GM19372 (cell line): ENCODE data around the gene COL4A2.
A peak's percentile ranks its signal among the peaks of the same experiment; 100 is the strongest.

Experiments
- ATAC-seq: cut with Tn5 transposase; IDR thresholded peaks from one replicate; pipeline ENCODE4 v1.9.1; 2021; ENCODE audit warnings: mild to moderate bottlenecking, low read depth, moderate library complexity; ENCODE audit not compliant: unreplicated experiment

The COL4A2 gene

DNA sequence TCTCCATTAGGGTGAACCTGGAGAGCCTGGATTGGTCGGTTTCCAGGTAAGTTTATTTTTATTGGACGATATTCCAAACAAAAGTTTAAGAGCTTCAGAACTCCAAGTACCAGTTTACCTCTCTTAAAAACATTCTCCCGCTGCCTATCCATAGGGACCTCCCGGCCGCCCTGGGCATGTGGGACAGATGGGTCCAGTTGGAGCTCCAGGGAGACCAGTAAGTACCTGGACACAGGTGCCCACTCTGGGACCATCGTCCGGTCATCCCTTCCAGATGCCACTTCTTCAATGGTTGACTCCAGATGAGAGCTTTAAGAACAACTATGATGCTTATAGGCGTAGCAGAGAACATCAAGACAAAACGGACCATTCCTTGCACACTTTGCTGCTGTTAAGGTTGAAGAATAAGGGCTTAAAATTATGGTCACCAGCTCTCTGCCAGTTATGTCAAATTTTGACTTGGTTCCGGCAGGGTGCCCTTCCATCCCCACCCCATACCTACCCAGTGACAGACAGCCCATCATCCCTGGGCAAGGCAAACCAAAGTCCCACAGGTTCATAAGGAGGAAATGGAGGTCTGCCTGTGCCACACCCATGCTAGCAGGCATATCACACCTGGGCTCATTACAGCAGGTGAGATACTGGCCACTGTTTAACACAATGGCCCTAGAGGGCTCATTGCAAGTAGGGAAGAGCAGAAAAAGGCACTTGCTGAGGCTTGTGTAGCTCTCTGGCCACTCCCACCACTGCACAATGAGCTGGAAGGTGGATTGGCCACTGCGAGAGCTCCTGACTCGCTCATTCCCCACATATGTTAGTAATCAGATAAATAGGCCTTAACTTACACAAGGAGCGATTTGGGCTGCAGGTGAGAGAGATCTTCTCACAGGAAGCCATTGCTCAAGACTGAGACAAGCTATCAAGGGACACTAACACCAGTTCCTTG is 123.6 kb downstream of the COL4A2 start:
- ATAC-seq, result no peak

DNA sequence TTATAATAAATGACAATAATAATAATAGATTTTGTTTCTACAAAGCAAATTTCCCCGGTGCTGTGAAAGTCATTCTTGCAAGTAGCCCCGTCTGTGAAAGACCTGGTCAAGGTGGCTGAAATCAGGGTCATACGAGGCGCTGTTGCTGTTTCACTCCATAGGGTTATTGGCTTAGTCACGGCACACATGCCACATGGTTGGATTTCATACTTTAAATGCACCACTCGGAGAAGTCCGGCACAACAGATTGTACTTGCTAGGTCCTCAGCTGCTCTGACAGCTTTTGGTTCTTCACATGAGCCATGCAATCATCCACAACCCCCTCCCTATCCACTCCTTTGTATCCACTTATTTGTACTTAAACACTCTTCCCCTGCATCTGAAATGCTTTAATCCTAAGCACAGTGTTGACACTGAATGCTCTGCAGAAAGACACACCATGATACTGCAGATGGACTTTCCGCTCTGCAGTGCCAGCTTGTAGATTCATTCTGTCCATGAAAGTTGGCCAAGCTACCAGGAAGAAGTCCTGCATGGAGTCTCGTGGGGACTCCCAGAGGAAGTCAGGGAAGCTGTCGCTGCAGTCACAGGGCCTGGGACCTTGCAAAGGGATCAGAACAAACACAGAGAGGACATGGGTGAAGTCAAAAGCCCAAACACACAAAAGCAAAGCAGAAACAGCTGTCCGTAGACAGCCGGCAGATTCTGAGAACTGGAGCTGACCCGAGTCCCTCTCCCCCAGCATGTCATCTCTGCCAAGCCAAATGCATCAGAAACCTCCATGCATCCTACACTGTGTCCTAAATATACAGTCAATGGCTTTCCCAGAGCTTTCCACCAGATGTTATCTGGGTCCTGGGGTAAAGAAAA is 124.6 kb downstream of the COL4A2 start:
- no peak for ATAC-seq

DNA sequence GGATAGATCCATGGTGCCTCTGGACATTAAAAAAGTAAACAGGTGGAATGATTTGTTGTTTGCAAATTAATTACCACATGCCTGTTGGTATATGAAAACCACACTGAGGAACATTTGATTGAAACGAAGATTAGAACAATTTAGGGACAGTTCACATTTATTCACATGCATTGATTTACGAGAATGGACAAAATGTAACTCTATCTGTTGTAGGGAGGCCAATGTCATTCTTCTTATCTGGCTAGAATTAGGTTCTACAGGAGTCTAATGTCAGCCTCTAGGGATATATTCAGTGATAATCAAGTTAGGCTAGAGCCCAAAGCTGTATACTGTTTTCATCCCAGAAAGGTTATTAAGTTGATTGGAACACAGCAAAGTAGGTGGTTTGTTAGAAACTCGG is 125.4 kb downstream of the COL4A2 start:
- no peak for ATAC-seq

DNA sequence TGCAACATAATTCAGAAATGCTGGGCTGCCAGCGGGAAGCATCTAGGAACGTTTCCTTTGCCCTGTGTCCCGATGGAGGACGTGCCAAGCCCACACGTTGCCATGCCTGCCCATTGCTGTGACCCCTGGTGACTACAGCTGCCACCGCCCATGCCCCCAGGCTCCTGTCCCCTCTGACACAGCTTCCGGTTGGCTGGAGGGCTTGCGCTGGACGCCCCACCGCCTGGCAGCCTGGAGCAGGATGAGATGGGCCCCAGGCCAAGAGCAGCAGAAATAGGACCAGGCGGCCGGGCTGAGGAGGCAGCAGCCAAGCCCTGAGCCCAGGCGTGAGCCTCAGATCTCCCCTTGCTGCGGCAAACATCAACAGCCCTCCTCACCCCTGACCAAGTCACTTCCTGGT is 125.9 kb downstream of the COL4A2 start:
- no peak for ATAC-seq

GRCh38 chr13:110434629-110435028 is 127.5 kb downstream of the COL4A2 start:
- ATAC-seq, result no peak

- no peak for ATAC-seq
These were observed 128.2 kb downstream of the COL4A2 start for GRCh38 chr13:110435331-110435730.

GRCh38 chr13:110436276-110436675 is 129.2 kb downstream of the COL4A2 start:
- no peak for ATAC-seq

DNA sequence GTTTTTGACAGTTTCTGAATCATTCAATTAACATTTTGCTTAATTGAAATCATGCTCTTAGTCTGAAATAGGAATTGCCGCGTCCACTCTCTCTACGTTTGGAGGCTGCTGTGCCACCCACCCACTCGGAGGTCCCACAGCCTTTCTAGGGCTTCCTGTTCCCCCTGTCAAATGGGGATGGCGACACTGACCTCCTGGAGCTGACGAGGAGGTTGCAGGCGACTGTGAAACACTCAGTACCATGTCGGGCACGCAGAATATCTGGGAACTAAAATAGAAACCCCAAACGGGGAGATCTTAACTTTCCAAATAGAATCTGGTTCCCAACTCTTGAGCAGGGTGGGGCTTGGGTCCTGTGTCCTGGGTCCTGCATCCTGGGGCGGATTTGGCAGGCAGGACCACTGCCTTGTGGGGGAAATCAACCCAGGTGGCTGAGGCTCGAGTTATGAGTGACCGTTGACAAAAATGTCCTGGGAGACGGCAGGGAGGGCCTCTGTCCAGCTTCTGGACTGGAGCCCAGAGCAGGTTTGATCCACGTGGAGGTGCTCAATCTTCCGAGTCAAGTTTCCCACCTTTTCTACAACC is 129.8 kb downstream of the COL4A2 start:
- no peak for ATAC-seq

GRCh38 chr13:110438211-110438610 is 131.1 kb downstream of the COL4A2 start:
- ATAC-seq, result no peak

DNA sequence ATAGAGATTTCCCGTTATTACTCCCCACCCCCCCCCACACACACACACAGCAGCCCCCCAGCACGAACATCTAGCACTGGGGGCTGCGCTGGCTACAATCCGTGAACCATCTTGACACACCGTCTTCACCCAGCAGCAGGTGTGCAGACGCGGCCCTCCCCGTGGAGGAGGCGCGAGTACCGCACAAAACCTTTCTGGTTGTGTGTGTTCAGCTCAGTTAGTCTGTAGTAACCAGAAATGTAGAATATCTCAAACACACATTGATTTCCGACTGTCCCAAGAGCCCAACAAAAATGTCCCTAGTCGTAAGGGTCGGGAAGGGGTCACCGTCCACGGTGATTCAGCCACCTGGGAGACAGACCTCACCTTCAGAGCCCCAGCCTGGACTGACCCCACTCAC is 131.7 kb downstream of the COL4A2 start:
- no peak for ATAC-seq

DNA sequence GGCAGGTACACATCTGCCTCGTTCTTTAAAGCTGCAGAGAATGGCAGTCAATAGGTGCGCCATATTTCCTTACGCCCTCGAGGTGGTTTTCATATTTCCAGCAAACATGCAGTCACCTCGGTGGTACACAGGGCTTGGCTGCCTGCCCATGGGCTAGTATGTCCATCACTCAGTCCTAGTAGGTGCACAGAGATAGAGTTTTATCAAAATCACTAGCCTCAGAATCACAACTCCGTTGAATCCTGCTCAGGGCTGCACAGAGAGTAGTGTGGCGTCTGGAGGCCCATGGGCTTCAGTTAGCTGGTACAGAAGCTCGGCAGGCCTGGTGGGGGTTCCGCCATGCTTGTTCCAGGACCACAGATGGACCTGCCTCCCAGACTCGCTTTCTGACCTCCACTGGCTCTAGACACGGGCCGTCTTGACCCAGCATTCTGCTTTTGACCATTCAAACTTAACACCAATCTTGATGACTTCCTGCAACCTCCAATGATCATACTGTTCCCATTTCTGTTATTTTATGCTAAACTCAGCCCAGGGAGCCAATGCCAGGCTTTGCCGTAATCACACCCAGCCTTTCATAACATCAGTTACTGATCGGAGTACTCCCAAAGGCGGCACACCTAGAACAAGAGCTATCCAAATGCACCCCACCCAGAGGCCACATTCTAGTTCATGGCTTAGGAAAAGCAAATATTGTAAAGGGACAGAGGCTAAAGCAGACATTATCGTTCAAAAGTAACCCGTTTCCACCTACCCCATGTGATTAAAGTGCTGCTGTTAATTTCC is 134.1 kb downstream of the COL4A2 start:
- no peak for ATAC-seq

DNA sequence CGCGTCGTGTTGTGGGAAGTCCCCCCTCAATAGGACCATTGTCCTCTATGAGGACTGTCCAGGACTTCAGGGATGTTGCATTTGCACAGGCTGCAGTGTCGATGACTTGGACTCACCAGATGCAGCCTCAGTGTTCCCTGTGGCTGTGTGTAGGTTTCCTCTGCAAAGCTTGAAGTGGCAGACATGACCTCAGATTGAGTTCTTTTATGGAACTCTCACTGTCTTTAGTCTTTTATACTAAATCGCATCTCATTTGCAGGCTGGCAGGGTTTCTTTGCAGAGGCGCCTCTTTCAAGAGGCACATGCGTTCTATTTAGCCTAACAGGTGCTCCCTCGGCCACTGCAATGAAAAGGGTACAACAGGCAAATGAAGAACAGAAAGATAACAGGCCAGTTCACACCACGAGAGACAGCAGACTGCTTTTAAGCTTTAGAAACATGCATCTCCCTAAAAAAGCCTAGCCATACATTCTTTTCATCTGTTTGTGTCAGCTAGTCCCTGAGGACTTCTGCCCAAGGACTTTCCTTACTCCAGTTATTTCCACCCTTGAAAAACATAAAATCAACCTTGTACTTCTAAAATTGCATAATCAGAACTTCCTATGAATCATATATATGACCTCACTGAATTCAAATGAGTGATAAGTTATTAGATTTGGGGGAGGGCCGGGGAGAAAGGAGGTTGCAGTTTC is 136.0 kb downstream of the COL4A2 start:
- ATAC-seq, result no peak

- ATAC-seq, result peak; percentile 13
These were observed 136.6 kb downstream of the COL4A2 start for GRCh38 chr13:110443622-110444225.

DNA sequence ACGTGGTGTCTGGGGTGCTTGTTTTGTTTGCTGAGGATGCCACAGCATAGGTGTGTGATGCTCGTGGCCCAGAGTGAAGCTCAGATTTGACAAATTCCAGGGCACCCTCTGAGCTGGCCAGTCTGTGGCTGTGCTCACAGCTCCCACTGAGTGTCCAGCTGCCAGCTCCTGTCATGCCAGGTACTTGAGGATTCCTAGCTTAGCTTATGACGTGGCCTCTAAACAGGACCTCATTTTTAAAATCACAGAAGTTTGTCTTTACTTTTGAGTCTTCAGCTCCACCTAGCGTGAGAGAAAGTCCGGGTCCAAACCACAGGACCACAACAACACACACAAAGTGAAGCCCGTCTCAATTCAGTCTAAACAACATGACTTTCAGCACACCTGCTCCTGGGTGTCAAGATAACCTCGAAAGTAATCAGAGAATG is 137.2 kb downstream of the COL4A2 start:
- ATAC-seq, result peak; percentile 50

GRCh38 chr13:110445183-110445582 is 138.1 kb downstream of the COL4A2 start:
- ATAC-seq, result no peak

- no peak for ATAC-seq
These were observed 138.9 kb downstream of the COL4A2 start for GRCh38 chr13:110445722-110446574.

DNA sequence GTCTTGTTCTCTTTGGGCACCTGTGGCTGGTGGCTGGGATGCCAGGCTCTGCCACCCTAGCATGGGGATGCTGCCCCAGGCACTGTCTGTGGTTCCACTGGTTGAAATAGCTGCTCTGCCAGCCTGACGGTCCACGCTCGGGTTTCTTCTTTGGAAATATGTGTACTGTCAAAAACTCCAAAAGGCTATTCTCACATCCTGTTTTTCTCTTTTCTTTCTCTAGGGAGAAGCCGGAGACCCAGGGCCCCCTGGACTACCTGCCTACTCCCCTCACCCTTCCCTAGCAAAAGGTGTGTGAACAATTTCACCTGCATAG is 139.4 kb downstream of the COL4A2 start:
- ATAC-seq, result no peak

DNA sequence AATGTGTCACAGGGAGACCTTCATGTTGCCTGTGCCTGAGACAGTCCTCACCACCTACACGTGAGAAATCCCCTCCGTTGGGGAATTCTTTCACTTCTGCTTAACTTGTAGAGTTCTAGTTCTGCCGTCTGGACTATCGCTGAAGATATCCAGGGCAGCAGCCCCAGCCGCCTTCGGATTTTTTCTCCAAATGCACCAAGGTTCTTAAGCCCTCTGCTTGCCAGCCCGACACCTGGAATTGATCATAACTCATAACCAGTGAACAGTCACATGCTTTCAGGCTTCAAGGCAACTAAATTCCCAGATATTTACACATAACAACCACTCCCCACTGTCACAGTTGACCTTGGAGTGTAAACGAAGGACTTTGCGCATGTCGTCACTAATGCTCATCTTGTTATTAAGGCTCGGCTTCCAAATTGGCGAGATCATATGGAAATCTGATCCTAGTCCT is 140.0 kb downstream of the COL4A2 start:
- peak; percentile 52 for ATAC-seq
